Stimulated activated CD4-positive, alpha-beta T cell treated with anti-CD3 and anti-CD28 coated beads, Interleukin-12 subunit alpha, Interleukin-12 subunit beta, amount 100 ng/mL, for 4 hours (primary cell): Measurements from ENCODE around the gene SAMMSON.

Experiments
- DNase-seq: peaks from one replicate; pipeline ENCODE4 v3.0.0-alpha.2; 2020

The SAMMSON gene

GRCh38 chr3:69999140-70000027 is at the start of gene SAMMSON:
Gene SAMMSON, plus strand, starts transcription at chr3:69999733.
- no peak for DNase-seq

GRCh38 chr3:69951616-69952015 is 47.9 kb upstream of the SAMMSON start:
- DNase-seq = no peak

- no peak for DNase-seq
Observed at GRCh38 chr3:69959581-69959980, 40.0 kb upstream of the SAMMSON start.

GRCh38 chr3:69961706-69962439 is 37.7 kb upstream of the SAMMSON start:
- DNase-seq = no peak

GRCh38 chr3:69963643-69964042 is 35.9 kb upstream of the SAMMSON start:
- DNase-seq = no peak

GRCh38 chr3:69967156-69967555 is 32.4 kb upstream of the SAMMSON start:
- no peak for DNase-seq

GRCh38 chr3:69970827-69971226 is 28.7 kb upstream of the SAMMSON start:
- no peak for DNase-seq

GRCh38 chr3:69972672-69973071 is 26.9 kb upstream of the SAMMSON start:
- DNase-seq = no peak

- DNase-seq = no peak
Observed at GRCh38 chr3:69976021-69976420, 23.5 kb upstream of the SAMMSON start.

- DNase-seq = no peak
Observed at GRCh38 chr3:69983546-69984265, 15.8 kb upstream of the SAMMSON start.

- DNase-seq = no peak
Observed at GRCh38 chr3:69985266-69985665, 14.3 kb upstream of the SAMMSON start.

GRCh38 chr3:69986419-69986818 is 13.1 kb upstream of the SAMMSON start:
- DNase-seq = no peak

- no peak for DNase-seq
Observed at GRCh38 chr3:69987833-69988232, 11.7 kb upstream of the SAMMSON start.

- no peak for DNase-seq
Observed at GRCh38 chr3:69993757-69994156, 5.8 kb upstream of the SAMMSON start.

- no peak for DNase-seq
Observed at GRCh38 chr3:69994919-69995318, 4.6 kb upstream of the SAMMSON start.

- no peak for DNase-seq
Observed at GRCh38 chr3:69997631-69998307, 1.8 kb upstream of the SAMMSON start.

- no peak for DNase-seq
Observed at GRCh38 chr3:69998759-69999139, 784 bp upstream of the SAMMSON start.

GRCh38 chr3:70000028-70000410 is 486 bp downstream of the SAMMSON start:
- DNase-seq = no peak

GRCh38 chr3:70000563-70001081 is 1.1 kb downstream of the SAMMSON start:
- DNase-seq = no peak

- DNase-seq = no peak
Observed at GRCh38 chr3:70003119-70003518, 3.6 kb downstream of the SAMMSON start.

- no peak for DNase-seq
Observed at GRCh38 chr3:70006089-70006488, 6.6 kb downstream of the SAMMSON start.

GRCh38 chr3:70010346-70010745 is 10.8 kb downstream of the SAMMSON start:
- no peak for DNase-seq

GRCh38 chr3:70011582-70011981 is 12.0 kb downstream of the SAMMSON start:
- DNase-seq = no peak
